Body of pancreas (tissue), 4 donors: ENCODE results near the gene CCNL1. TPM values are rescaled to one million over a fixed set of nuclear protein-coding genes. Genes with fewer than 3 reads are reported as not detected.

Source experiments
- ATAC-seq: fragments of 150-250 bp; one replicate; pipeline ENCODE4 v1.9.1; 2016
- DNase-seq, 4 donors: peaks; one replicate each; pipeline ENCODE4 v3.0.0-alpha.2; 2019
- H3K27ac ChIP-seq, 4 donors: fragments of 200-600 bp; sonication (generic); 1 replicate in 3 of 4; 2 replicates in 1 of 4; pipeline versions ENCODE4 v1.5.1 to v1.6.1; 2016 to 2019; ENCODE audit warnings: mild to moderate bottlenecking in 1 of 4, mixed read lengths in 1 of 4, moderate library complexity in 1 of 4
- H3K27me3 ChIP-seq, 2 donors: fragments of 200-600 bp; sonication (generic); one replicate each; pipeline ENCODE4 v1.6.0; 2016; ENCODE audit warnings: mild to moderate bottlenecking in 1 of 2
- H3K36me3 ChIP-seq, 2 donors: fragments of 200-600 bp; sonication (generic); replicated peaks in 1 of 2; 2 replicates each; pipeline ENCODE4 v1.5.1; 2016; ENCODE audit warnings: low read depth in 2 of 2; ENCODE audit not compliant: insufficient read depth in 1 of 2
- H3K4me1 ChIP-seq: fragments of 200-600 bp; sonication (generic); one replicate; pipeline ENCODE4 v1.6.0; 2016
- H3K4me3 ChIP-seq, 2 donors: fragments of 200-600 bp; sonication (generic); 1 replicate in 1 of 2; 2 replicates in 1 of 2; pipeline ENCODE4 v1.5.1; 2016 to 2019
- H3K9me3 ChIP-seq, 3 donors: fragments of 200-600 bp; sonication (generic); 1 replicate in 2 of 3; 2 replicates in 1 of 3; pipeline ENCODE4 v1.5.1; 2016
- CTCF ChIP-seq, 7 experiments: fragments of 450-650 bp in 4 of 7; fragments of 200-600 bp in 3 of 7; sonication (generic) in 3 of 7; IDR thresholded peaks; one replicate each; pipeline ENCODE4 v1.5.1; 2016 to 2019; ENCODE audit warnings: antibody characterized with exemption in 7 of 7
- POLR2A ChIP-seq, 3 donors: fragments of 450-650 bp; IDR thresholded peaks; one replicate each; pipeline ENCODE4 v1.6.1; 2016; ENCODE audit warnings: antibody characterized with exemption in 3 of 3, mild to moderate bottlenecking in 2 of 3
- WGBS, 2 donors: methylation state at CpG; one replicate each; pipeline ENCODE4 v1.1.5; 2017; 5-methylcytosine and 5-hydroxymethylcytosine counted together
- intact Hi-C: fragments of 100-400 bp; cut with DNase I; formaldehyde crosslinking; loops from one replicate; pipeline ENCODE4 v1.15.1; 2023
- total RNA-seq, 2 donors: library from RNA; depleted of rRNA; stranded (reverse); fragments of >200 nt; gene quantifications; one replicate each; pipeline ENCODE4 v1.1.0, GENCODE V29; 2016

CCNL1 gene
- total RNA-seq, 2 donors from 2014 or later, result 194 to 196 TPM

GRCh38 chr3:157148196-157148889, 11.6 kb downstream of the CCNL1 start:
- Histone ChIP-seq H3K4me1 (peaks cover 1% of the 10 kb centered on the region), H3K4me3 (no peak overlapping the region), H3K36me3 (peaks cover 26 to 53% of the 10 kb centered on the region in 2 donors), H3K9me3 (no peaks in the 10 kb centered on the region), H3K27ac (no peak overlapping the region), H3K27me3 (no peaks in the 10 kb centered on the region)
- ATAC-seq, result no peak
- DNase-seq, result no peak
- 87 to 89% methylated on average over 15 of the region's 15 CpGs for WGBS, 2 donors
- TF ChIP-seq POLR2A (IDR thresholded peaks at IDR 0.05) (no peak), CTCF (IDR thresholded peaks at IDR 0.05) (no peak)
- intact Hi-C loops, result loop anchor here (10.0 kb wide), 1 partner anchor 604 kb away; no protein-coding TSS in a partner anchor

GRCh38 chr3:157147099-157147803, 12.7 kb downstream of the CCNL1 start:
- TF ChIP-seq CTCF (IDR thresholded peaks at IDR 0.05), result no peak
- no peak for TF ChIP-seq POLR2A (IDR thresholded peaks at IDR 0.05)
- Histone ChIP-seq H3K4me1 (no peaks in the 10 kb centered on the region), H3K4me3 (no peak overlapping the region), H3K9me3 (no peaks in the 10 kb centered on the region), H3K27me3 (no peaks in the 10 kb centered on the region), H3K36me3 (peaks cover 26 to 50% of the 10 kb centered on the region in 2 donors), H3K27ac (no peak overlapping the region)
- 91 to 94% methylated on average over 5 of the region's 5 CpGs for WGBS, 2 donors
- ATAC-seq (no peak), DNase-seq (no peak)
- intact Hi-C loops, result loop anchor here (10.0 kb wide), 1 partner anchor 602 kb away; no protein-coding TSS in a partner anchor

- no peak for ATAC-seq
- TF ChIP-seq CTCF (IDR thresholded peaks at IDR 0.05) (no peak), POLR2A (IDR thresholded peaks at IDR 0.05) (no peak)
- no peaks in the 10 kb centered on the region for H3K27me3 ChIP-seq
- no peak for DNase-seq
- intact Hi-C loops, result loop anchor here (10.0 kb wide), 1 partner anchor 601 kb away; no protein-coding TSS in a partner anchor
- no peaks in the 10 kb centered on the region for H3K4me1 ChIP-seq
- H3K4me3 ChIP-seq, result no peak overlapping the region
- H3K9me3 ChIP-seq, result no peaks in the 10 kb centered on the region
- WGBS, 2 donors, result 49 to 61% methylated on average over 2 of the region's 2 CpGs
- H3K36me3 ChIP-seq, result peaks cover 22 to 40% of the 10 kb centered on the region in 2 donors
- H3K27ac ChIP-seq, result no peak overlapping the region
Measured at GRCh38 chr3:157145606-157146322, 14.2 kb downstream of the CCNL1 start.

GRCh38 chr3:157142315-157142714, 17.6 kb downstream of the CCNL1 start:
- H3K9me3 ChIP-seq, result no peaks in the 10 kb centered on the region
- no peaks in the 10 kb centered on the region for H3K27me3 ChIP-seq
- no peak for ATAC-seq
- no peak for TF ChIP-seq CTCF (IDR thresholded peaks at IDR 0.05)
- no peak for TF ChIP-seq POLR2A (IDR thresholded peaks at IDR 0.05)
- H3K4me1 ChIP-seq, result peaks cover 2% of the 10 kb centered on the region
- H3K4me3 ChIP-seq, result no peak overlapping the region
- peaks cover 0 to 14% of the 10 kb centered on the region in 2 donors for H3K36me3 ChIP-seq
- WGBS, 2 donors, result 42 to 59% methylated on average over 5 of the region's 5 CpGs
- H3K27ac ChIP-seq, result no peak overlapping the region
- no peak for DNase-seq
- intact Hi-C loops, result loop anchor here (10.0 kb wide), 1 partner anchor 598 kb away; no protein-coding TSS in a partner anchor
